Rectal smooth muscle tissue (tissue), 1 donor: Measurements from ENCODE around the gene SCRN1.

Source experiments
- H3K27ac ChIP-seq: one replicate; pipeline ENCODE4 v1.7.0; 2013; ENCODE audit warnings: low read depth, low read length, inconsistent platforms
- H3K27me3 ChIP-seq: one replicate; pipeline ENCODE4 v1.7.0; 2013; ENCODE audit warnings: low read length; ENCODE audit not compliant: control insufficient read depth, insufficient read depth
- H3K36me3 ChIP-seq: one replicate; pipeline ENCODE4 v1.7.0; 2013; ENCODE audit warnings: low read length; ENCODE audit not compliant: control insufficient read depth, insufficient read depth
- H3K4me1 ChIP-seq: one replicate; pipeline ENCODE4 v1.7.0; 2013; ENCODE audit warnings: low read length; ENCODE audit not compliant: control insufficient read depth, insufficient read depth
- H3K4me3 ChIP-seq: one replicate; pipeline ENCODE4 v1.7.0; 2013; ENCODE audit warnings: low read length
- H3K9ac ChIP-seq: one replicate; pipeline ENCODE4 v1.7.0; 2013; ENCODE audit warnings: low read length

Gene SCRN1

GRCh38 chr7:29873644-29874294 is 115.8 kb downstream of the SCRN1 start:
- Histone ChIP-seq H3K36me3 (no peaks in the 10 kb centered on the region), H3K27ac (no peak overlapping the region), H3K27me3 (no peaks in the 10 kb centered on the region), H3K9ac (no peak overlapping the region), H3K4me1 (no peaks in the 10 kb centered on the region), H3K4me3 (no peak overlapping the region)

- H3K4me1 ChIP-seq: no peaks in the 10 kb centered on the region
- H3K27ac ChIP-seq: no peak overlapping the region
- H3K36me3 ChIP-seq: no peaks in the 10 kb centered on the region
- no peaks in the 10 kb centered on the region for H3K27me3 ChIP-seq
- H3K4me3 ChIP-seq: no peak overlapping the region
- no peak overlapping the region for H3K9ac ChIP-seq
Measured at GRCh38 chr7:29871787-29872398, 117.7 kb downstream of the SCRN1 start.
